GM12873 (cell line): ENCODE measurements around the gene ATP6V1G1.
A peak's percentile ranks its signal among the peaks of the same experiment; 100 is the strongest.

ENCODE experiments used
- TF ChIP-seq, protein P1 (sequence below): IDR thresholded peaks from 2 replicates; pipeline ENCODE4 v1.5.1; 2012; ENCODE audit warnings: low read depth, mild to moderate bottlenecking, moderate library complexity, low read length, control low read depth; ENCODE audit not compliant: insufficient read depth; ENCODE audit errors: missing control alignments

Gene ATP6V1G1

DNA sequence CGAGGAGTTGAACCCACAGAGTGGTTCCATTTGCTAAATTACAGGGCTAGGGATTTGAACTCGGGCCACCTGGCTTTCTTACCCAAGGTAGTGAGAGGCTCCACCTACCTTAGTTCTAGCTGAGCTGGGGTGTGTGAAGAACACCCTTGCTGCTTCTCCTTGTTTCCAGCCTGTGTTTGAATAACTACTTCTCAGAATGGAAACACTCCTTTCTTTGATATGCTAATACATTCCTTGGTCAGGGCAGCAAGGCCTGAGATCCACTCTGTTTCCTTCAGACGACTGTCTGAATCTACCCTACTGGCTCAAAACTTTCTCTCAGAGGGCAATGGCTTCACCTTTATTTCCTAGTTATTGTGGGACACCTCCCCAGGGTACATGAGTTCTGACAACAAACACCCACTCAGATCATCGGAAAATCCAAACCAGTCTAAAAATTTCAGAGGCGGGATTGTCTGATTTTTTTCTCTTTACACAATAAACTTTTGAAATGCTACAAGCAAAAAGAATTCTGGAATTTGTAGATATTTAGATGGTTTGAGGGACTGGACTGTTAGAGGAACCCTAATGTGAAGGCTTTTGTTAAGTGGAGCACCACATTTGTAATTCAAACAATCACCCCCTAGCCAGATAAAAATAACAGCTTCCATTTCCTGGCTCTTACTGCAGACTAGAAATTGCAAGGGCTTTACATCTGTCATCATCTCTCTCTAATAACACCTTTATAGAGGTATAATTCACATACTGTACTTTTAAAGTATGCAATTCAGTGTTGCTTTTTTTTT lies 4.0 kb upstream of the ATP6V1G1 start:
- TF ChIP-seq, protein P1, sequence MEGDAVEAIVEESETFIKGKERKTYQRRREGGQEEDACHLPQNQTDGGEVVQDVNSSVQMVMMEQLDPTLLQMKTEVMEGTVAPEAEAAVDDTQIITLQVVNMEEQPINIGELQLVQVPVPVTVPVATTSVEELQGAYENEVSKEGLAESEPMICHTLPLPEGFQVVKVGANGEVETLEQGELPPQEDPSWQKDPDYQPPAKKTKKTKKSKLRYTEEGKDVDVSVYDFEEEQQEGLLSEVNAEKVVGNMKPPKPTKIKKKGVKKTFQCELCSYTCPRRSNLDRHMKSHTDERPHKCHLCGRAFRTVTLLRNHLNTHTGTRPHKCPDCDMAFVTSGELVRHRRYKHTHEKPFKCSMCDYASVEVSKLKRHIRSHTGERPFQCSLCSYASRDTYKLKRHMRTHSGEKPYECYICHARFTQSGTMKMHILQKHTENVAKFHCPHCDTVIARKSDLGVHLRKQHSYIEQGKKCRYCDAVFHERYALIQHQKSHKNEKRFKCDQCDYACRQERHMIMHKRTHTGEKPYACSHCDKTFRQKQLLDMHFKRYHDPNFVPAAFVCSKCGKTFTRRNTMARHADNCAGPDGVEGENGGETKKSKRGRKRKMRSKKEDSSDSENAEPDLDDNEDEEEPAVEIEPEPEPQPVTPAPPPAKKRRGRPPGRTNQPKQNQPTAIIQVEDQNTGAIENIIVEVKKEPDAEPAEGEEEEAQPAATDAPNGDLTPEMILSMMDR, result no peak

DNA sequence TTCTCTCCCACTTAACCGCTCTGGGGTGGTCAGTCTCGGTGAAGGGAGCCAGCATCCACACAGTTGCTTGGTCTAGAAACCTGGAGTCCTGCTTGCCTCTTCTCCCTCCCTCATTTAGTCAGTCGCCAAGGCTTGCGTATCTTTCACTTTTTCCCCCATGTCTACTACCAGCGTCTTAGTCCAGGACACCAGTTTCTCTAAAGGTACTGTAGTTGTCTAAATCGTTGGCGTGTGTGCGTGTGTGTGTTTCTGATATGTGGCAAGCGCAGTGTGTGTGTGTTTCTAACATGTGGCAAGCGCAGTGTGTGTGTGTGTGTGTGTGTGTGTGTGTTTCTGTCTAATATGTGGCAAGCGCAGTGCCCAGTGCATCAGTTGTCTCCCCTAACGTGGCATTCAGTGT lies 641 bp downstream of the ATP6V1G1 start:
- TF ChIP-seq, protein P1, result no peak

DNA sequence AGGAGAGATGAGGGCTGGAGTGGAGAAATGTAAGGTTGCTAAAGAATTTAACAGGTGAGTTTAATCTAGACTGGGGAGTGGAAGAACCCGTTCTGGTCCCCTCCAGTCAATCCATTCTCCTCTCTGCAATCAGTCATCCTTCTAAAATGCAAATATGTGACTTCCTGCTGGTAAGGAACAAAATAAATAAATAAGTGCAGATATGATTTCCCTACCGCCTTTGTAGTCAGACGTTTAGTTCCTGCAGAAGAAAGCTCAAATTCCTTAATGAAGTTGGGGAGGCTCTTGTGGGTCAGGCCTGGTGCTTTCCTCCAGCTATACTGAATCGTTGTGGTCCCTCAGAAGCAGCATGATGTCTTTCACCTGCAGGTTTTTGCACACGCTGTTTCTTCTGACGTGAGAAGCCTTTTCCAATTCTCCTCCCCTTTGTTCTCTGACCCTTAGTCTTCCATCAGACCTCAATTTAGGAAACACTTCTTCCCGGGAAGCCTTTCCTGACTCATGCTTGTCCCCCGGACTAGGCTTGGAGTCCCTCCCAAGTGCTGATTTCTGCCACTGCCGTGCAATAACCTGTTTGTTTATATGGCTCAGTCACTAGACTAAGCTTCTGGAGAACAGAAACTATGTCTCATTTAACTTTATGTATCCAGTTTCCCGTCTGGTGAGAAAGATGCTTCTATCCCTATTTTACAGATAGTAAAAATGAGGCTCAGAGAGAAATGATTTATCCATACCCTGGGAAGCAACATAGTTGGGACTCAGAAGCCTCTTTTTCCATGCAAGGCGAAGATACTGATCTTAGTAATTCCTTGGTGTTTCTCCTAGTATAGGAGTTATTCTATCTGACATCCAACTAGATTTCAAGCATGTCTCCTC lies 1.3 kb downstream of the ATP6V1G1 start:
- TF ChIP-seq, protein P1, result no peak

DNA sequence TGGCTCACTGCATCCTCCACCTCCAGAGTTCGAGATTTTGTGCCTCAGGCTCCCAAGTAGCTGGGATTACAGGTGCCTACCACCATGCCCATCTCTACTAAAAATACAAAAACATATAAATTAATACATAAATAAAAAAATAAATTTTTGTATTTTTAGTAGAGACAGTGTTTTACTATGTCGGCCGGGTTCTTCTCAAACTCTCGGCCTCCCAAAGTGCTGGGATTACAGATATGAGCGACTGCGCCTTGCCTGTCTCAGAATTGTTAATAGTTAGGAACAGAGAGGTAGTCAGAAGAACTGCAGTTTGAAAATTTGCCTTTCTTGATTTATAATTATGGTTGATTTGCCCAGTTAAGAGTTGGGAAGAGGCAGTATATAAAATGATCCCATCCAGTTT lies 2.8 kb downstream of the ATP6V1G1 start:
- TF ChIP-seq, protein P1, result no peak

DNA sequence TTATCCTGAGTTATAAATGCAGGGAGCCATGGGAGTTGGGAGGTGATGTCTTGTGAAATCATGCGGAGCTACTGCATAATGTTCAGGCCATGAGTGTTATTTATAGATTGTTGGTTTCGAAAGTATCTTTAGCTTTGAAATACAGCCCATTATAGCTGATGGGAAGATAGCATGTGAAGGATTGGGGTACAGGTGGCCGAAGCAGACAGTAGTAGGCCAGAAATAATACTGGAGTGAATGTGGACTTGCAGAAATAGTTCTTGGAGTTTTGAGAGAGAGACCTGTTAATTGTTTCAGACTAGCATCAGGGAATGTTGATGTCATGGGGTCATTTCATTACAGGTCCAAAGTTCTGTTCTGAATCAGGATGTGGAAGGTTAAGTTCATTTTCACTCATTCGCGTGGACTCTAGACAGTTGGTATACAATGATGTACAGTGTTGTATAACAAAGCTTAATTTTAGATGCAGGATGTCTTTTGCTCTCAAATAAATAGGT lies 3.8 kb downstream of the ATP6V1G1 start:
- TF ChIP-seq, protein P1, result no peak

DNA sequence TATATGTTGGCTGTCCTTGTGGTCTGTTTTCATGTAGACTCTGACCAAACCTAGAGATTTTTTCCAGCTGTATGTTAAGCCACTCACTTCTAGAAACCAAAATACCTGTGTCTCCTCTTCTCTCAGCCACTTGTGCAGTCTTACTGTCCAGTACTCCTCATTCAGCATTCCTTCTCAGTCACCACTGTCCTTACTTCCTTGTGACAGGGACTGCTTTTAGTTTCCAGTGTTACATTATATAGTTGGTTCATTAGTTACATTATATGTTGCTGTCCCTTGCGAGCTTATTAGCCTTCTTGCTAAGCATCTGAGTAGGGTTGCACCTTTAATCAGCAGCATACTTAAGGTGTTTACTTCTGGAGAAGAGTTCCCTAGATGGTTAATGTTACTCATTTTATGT lies 4.3 kb downstream of the ATP6V1G1 start:
- TF ChIP-seq, protein P1, result no peak

DNA sequence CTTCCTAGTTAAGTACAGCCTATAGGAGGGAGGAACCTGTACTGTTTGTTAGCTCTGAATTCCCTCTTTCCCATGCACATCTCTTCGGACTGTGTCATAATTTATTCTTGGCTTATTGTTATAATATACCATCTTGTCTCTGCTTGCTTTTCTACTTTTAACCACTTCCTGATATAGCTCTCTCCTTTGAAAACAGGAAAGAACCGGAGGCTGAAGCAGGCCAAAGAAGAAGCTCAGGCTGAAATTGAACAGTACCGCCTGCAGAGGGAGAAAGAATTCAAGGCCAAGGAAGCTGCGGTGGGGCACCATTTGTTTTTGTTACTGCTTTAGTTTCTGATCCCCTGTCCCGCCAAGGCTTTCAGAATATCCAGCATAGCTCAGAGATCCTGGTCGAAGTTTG lies 4.8 kb downstream of the ATP6V1G1 start:
- TF ChIP-seq, protein P1, result peak; percentile 51
